ENCODE data around the gene NPR2.

DNA sequence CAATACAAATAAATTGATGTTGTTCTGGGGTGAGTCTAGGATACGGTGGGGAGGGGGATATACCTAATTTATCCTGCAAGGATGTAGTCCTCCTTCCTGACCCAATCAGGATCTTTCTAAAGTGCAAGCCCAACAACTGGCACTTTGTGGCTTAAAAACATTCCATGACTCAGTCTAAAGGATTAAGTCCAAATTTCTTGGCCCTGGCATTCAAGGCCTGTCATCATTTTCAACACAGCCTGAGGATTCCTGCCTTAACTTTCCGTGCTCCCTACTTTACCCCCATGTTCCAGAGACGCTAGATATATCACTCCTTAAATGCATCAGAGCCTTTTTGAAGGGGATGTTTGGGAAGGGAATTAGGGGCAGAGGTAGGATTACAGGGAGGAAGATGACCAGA, 36.1 kb downstream of the NPR2 start:
- TF ChIP-seq POLR2AphosphoS5 (IDR thresholded peaks at IDR 0.05) (no peak), POLR2A (IDR thresholded peaks at IDR 0.05) (no peak)

Data from transverse colon (tissue), 3 donors.